Vagina (tissue), 2 donors: ENCODE measurements around the gene PDLIM4.

Experiments
- CTCF ChIP-seq, 3 experiments: fragments of 450-650 bp in 2 of 3; fragments of 200-600 bp in 1 of 3; sonication (generic) in 1 of 3; IDR thresholded peaks; one replicate each; pipeline ENCODE4 v1.5.1; 2017 to 2019; ENCODE audit warnings: antibody characterized with exemption in 3 of 3, mild to moderate bottlenecking in 2 of 3, moderate library complexity in 2 of 3
- POLR2A ChIP-seq, 2 donors: fragments of 450-650 bp; IDR thresholded peaks; one replicate each; pipeline ENCODE4 v1.6.1; 2017; ENCODE audit warnings: antibody characterized with exemption in 2 of 2, mild to moderate bottlenecking in 2 of 2, moderate library complexity in 2 of 2
- POLR2AphosphoS5 ChIP-seq, 2 donors: sonication (generic); formaldehyde crosslinking; IDR thresholded peaks; one replicate each; pipeline ENCODE4 v1.9.0; 2017; ENCODE audit warnings: antibody characterized with exemption in 2 of 2, mild to moderate bottlenecking in 2 of 2, low read depth in 1 of 2; ENCODE audit not compliant: insufficient read depth in 1 of 2

GRCh38 chr5:132253452-132254320 lies 3.8 kb upstream of the PDLIM4 start:
- no peak for TF ChIP-seq POLR2A (IDR thresholded peaks at IDR 0.05)
- TF ChIP-seq CTCF (IDR thresholded peaks at IDR 0.05): no peak
- TF ChIP-seq POLR2AphosphoS5 (IDR thresholded peaks at IDR 0.05; ENCODE audit: insufficient read depth in 1 of 2, low read depth in 1 of 2): no peak
